Anterior cingulate cortex (tissue), 58 donors: ENCODE measurements around the gene C1orf174.

Experiments
- DNase-seq, 58 donors: peaks; one replicate each; lab custom pipeline; 2025; lab: John Stamatoyannopoulos, UW

C1orf174 gene

GRCh38 chr1:3879787-3880428, 20.2 kb downstream of the C1orf174 start:
- no peak for DNase-seq

GRCh38 chr1:3879099-3879498, 21.0 kb downstream of the C1orf174 start:
- DNase-seq, result no peak

- no peak for DNase-seq
These were observed 23.4 kb downstream of the C1orf174 start for GRCh38 chr1:3876716-3877115.

GRCh38 chr1:3874736-3875135, 25.3 kb downstream of the C1orf174 start:
- no peak for DNase-seq

GRCh38 chr1:3872546-3872945, 27.5 kb downstream of the C1orf174 start:
- DNase-seq, result no peak

GRCh38 chr1:3871451-3871805, 28.6 kb downstream of the C1orf174 start:
- no peak for DNase-seq

GRCh38 chr1:3869751-3870301, 30.2 kb downstream of the C1orf174 start:
- DNase-seq, result no peak

GRCh38 chr1:3868464-3869006, 31.5 kb downstream of the C1orf174 start:
- no peak for DNase-seq

GRCh38 chr1:3865606-3866160, 34.4 kb downstream of the C1orf174 start:
- no peak for DNase-seq

- no peak for DNase-seq
These were observed 35.2 kb downstream of the C1orf174 start for GRCh38 chr1:3864884-3865283.

GRCh38 chr1:3863231-3863935, 36.7 kb downstream of the C1orf174 start:
- DNase-seq, result peak in 20 of 58 donors; percentile 8 to 60 (median 34)

GRCh38 chr1:3858231-3858981, 41.7 kb downstream of the C1orf174 start:
- peak in 51 of 58 donors; percentile 10 to 74 (median 40) for DNase-seq

GRCh38 chr1:3857791-3858129, 42.3 kb downstream of the C1orf174 start:
- peak in 1 of 58 donors; percentile 40 for DNase-seq

GRCh38 chr1:3856923-3857790, 42.9 kb downstream of the C1orf174 start, which contains the start of the genes CEP104 and DFFB:
Gene CEP104, minus strand, starts transcription at chr1:3857211. Its CDS starts 4,804 bp downstream, at chr1:3852407.
Gene DFFB, plus strand, starts transcription at chr1:3857476. Its CDS starts 128 bp downstream, at chr1:3857604.
- DNase-seq, result peak; percentile 12 to 97 (median 83)

GRCh38 chr1:3852711-3853485, 47.2 kb downstream of the C1orf174 start:
- DNase-seq, result no peak

- no peak for DNase-seq
These were observed 48.0 kb downstream of the C1orf174 start for GRCh38 chr1:3852091-3852490.

GRCh38 chr1:3851292-3851691, 48.8 kb downstream of the C1orf174 start:
- no peak for DNase-seq

- no peak for DNase-seq
These were observed 49.2 kb downstream of the C1orf174 start for GRCh38 chr1:3850857-3851256.

GRCh38 chr1:3847081-3847480, 53.0 kb downstream of the C1orf174 start:
- DNase-seq, result no peak
